ENCODE measurements around the gene UBE2E2. TPM values are rescaled to one million over a fixed set of nuclear protein-coding genes. Genes with fewer than 3 reads are reported as not detected.

The UBE2E2 gene
- total RNA-seq, 2 experiments from 2014 or later: 14.1 to 20.2 TPM

DNA sequence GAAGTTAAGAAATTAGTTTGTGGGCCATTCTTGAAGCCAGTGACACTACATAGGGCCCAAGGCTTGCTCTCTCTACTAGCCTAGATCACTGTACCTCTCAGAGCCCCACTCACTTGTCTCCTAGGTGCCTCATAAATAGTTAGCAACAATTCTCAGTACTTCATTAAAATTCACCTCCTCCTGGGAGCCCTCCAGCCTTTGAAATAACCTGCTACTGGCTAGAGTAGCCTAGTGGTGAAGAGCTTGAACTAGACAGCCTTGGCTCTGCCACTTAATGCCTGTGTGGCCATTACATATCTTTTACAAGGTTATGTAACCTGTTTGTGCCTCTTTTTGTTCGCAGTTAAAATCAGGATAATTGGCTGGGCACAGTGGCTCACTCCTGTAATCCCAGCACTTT, 89.3 kb downstream of the UBE2E2 start:
- Histone ChIP-seq H3K27ac (ENCODE audit: low read depth in 1 of 2, low read length in 2 of 2) (no peak overlapping the region), H3K4me3 (ENCODE audit: low read length) (no peak overlapping the region), H3K36me3 (ENCODE audit: insufficient read depth, low read length) (no peaks in the 10 kb centered on the region), H3K4me1 (ENCODE audit: insufficient read depth, low read length) (no peaks in the 10 kb centered on the region), H3K27me3 (ENCODE audit: control insufficient read depth in 1 of 2, insufficient read depth in 2 of 2, low read length in 2 of 2) (no peaks in the 10 kb centered on the region), H3K9me3 (ENCODE audit: control insufficient read depth in 1 of 2, insufficient read depth in 1 of 2, low read length in 2 of 2) (peaks cover 0 to 3% of the 10 kb centered on the region in 2 experiments)
- intact Hi-C loops (cut with DNase I, micrococcal nuclease): no loop called here
- Mint-ChIP-seq H3K9me3 (peaks cover 1% of the 10 kb centered on the region), H3K4me3 (no peak overlapping the region), H3K27me3 (no peaks in the 10 kb centered on the region), H3K36me3 (ENCODE audit: low read depth) (no peaks in the 10 kb centered on the region), H3K4me1 (ENCODE audit: low read depth) (no peaks in the 10 kb centered on the region), H3K27ac (no peak overlapping the region)
- POLR2A ChIA-PET: no interaction called here
- TF ChIP-seq, protein P1, sequence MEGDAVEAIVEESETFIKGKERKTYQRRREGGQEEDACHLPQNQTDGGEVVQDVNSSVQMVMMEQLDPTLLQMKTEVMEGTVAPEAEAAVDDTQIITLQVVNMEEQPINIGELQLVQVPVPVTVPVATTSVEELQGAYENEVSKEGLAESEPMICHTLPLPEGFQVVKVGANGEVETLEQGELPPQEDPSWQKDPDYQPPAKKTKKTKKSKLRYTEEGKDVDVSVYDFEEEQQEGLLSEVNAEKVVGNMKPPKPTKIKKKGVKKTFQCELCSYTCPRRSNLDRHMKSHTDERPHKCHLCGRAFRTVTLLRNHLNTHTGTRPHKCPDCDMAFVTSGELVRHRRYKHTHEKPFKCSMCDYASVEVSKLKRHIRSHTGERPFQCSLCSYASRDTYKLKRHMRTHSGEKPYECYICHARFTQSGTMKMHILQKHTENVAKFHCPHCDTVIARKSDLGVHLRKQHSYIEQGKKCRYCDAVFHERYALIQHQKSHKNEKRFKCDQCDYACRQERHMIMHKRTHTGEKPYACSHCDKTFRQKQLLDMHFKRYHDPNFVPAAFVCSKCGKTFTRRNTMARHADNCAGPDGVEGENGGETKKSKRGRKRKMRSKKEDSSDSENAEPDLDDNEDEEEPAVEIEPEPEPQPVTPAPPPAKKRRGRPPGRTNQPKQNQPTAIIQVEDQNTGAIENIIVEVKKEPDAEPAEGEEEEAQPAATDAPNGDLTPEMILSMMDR (IDR thresholded peaks at IDR 0.05): no peak
- CTCF ChIA-PET: no interaction called here
- DNase-seq: no peak
- no peak for ATAC-seq (ENCODE audit: poor library complexity)

DNA sequence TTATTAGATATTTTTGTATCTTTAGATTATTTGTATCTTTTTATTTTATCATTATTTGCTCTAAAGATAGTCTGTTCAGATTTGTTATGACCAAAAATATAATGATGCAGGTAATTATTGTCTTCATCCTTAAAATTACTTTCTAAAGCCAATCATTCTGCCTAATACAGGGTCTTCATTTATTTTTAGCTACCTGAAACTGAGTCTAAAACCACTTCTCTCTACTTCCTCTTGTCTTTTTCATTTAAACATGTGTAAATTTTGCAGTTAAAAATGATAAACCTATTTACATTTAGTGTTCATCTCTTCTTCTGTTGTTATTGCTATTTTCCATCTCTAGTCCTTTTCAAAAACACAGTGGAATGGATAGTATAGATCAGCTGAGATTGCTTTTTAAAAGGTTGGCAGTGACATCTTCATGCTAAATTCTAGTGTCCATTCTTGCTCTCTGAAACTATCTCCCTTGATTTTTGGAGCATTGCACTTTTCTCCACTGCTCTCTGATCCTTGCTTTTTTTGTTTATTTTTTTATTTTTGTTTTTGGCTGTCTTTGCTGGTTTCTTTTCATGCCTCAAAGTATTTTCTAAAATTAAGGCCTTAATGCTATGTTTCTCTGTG, 91.8 kb downstream of the UBE2E2 start:
- no peak overlapping the region for H3K27ac Mint-ChIP-seq
- no peak overlapping the region for H3K27ac ChIP-seq (ENCODE audit: low read depth in 1 of 2, low read length in 2 of 2)
- no peak overlapping the region for H3K4me3 Mint-ChIP-seq
- H3K4me1 ChIP-seq (ENCODE audit: insufficient read depth, low read length): no peaks in the 10 kb centered on the region
- no peak for ATAC-seq (ENCODE audit: poor library complexity)
- intact Hi-C loops (cut with DNase I, micrococcal nuclease): no loop called here
- ChIA-PET POLR2A (no interaction called here), CTCF (no interaction called here)
- H3K4me1 Mint-ChIP-seq (ENCODE audit: low read depth): no peaks in the 10 kb centered on the region
- H3K9me3 ChIP-seq (ENCODE audit: control insufficient read depth in 1 of 2, insufficient read depth in 1 of 2, low read length in 2 of 2): no peaks in the 10 kb centered on the region
- H3K36me3 Mint-ChIP-seq (ENCODE audit: low read depth): no peaks in the 10 kb centered on the region
- no peaks in the 10 kb centered on the region for H3K27me3 ChIP-seq (ENCODE audit: control insufficient read depth in 1 of 2, insufficient read depth in 2 of 2, low read length in 2 of 2)
- no peak for DNase-seq
- H3K9me3 Mint-ChIP-seq: peaks cover 2% of the 10 kb centered on the region
- H3K27me3 Mint-ChIP-seq: no peaks in the 10 kb centered on the region
- TF ChIP-seq, protein P1 (IDR thresholded peaks at IDR 0.05): no peak
- no peaks in the 10 kb centered on the region for H3K36me3 ChIP-seq (ENCODE audit: insufficient read depth, low read length)
- H3K4me3 ChIP-seq (ENCODE audit: low read length): no peak overlapping the region

DNA sequence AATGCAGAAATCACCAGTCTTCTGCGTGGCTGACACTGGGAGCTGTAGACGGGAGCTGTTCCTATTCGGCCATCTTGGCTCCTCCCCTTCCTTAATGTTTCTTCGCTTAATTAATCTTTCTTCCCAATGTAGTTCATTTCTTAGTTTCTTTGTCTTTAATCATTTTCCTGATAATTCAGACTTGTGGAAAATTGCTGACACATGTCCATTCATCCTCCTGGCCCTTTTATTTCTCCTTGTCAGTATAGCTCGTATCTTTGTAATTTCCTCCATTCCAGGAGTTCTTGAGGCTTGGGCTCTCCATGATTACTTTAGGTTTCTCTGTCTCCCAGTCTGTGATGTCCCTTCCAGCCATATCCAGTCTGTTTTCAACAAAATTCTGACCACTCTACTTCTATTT, 98.7 kb downstream of the UBE2E2 start:
- Histone ChIP-seq H3K36me3 (ENCODE audit: insufficient read depth, low read length) (no peaks in the 10 kb centered on the region), H3K27me3 (ENCODE audit: control insufficient read depth in 1 of 2, insufficient read depth in 2 of 2, low read length in 2 of 2) (no peaks in the 10 kb centered on the region), H3K9me3 (ENCODE audit: control insufficient read depth in 1 of 2, insufficient read depth in 1 of 2, low read length in 2 of 2) (no peaks in the 10 kb centered on the region), H3K27ac (ENCODE audit: low read depth in 1 of 2, low read length in 2 of 2) (no peak overlapping the region), H3K4me1 (ENCODE audit: insufficient read depth, low read length) (no peaks in the 10 kb centered on the region), H3K4me3 (ENCODE audit: low read length) (no peak overlapping the region)
- DNase-seq (no peak), ATAC-seq (ENCODE audit: poor library complexity) (no peak)
- peaks cover 8% of the 10 kb centered on the region for H3K36me3 Mint-ChIP-seq (ENCODE audit: low read depth)
- ChIA-PET CTCF (no interaction called here), POLR2A (no interaction called here)
- intact Hi-C loops (cut with DNase I, micrococcal nuclease): no loop called here
- H3K4me1 Mint-ChIP-seq (ENCODE audit: low read depth): peaks cover 10% of the 10 kb centered on the region
- H3K27me3 Mint-ChIP-seq: no peaks in the 10 kb centered on the region
- no peak overlapping the region for H3K4me3 Mint-ChIP-seq
- TF ChIP-seq, protein P1 (IDR thresholded peaks at IDR 0.05): no peak
- no peak overlapping the region for H3K27ac Mint-ChIP-seq
- H3K9me3 Mint-ChIP-seq: peaks cover 8% of the 10 kb centered on the region

Measured in CD4-positive, alpha-beta T cell (primary cell).